HEK293T (cell line): ENCODE results near the gene MID1.

ENCODE experiments used
- CTCF ChIA-PET: fragments of 350-600 bp; formaldehyde crosslinking; extraction: SDS; loops from one replicate; lab custom pipeline; 2021; ENCODE audit warnings: antibody characterized with exemption, inconsistent platforms; lab: Yijun Ruan, JAX
- POLR2A ChIA-PET: fragments of 350-600 bp; formaldehyde crosslinking; extraction: SDS; loops from one replicate; lab custom pipeline; 2020; ENCODE audit warnings: antibody characterized with exemption, inconsistent platforms; lab: Yijun Ruan, JAX
- DNase-seq: peaks from one replicate; pipeline ENCODE4 v3.0.0; 2012; ENCODE audit warnings: mixed read lengths; ENCODE audit errors: extremely low spot score
- ARNT ChIP-seq: fragments of 450-650 bp; IDR thresholded peaks from 2 replicates; pipeline ENCODE4 v1.6.1; 2017; ENCODE audit warnings: mild to moderate bottlenecking
- BHLHE40 ChIP-seq: fragments of 450-650 bp; IDR thresholded peaks from 2 replicates; pipeline ENCODE4 v1.6.1; 2016; ENCODE audit warnings: mild to moderate bottlenecking, moderate library complexity, borderline replicate concordance
- CTBP1 ChIP-seq: fragments of 450-650 bp; IDR thresholded peaks from 2 replicates; pipeline ENCODE4 v1.6.1; 2016; ENCODE audit warnings: borderline replicate concordance
- ELF4 ChIP-seq: fragments of 450-650 bp; IDR thresholded peaks from 2 replicates; pipeline ENCODE4 v1.6.1; 2017; ENCODE audit warnings: antibody characterized with exemption
- FOXA1 ChIP-seq: fragments of 450-650 bp; IDR thresholded peaks from 2 replicates; pipeline ENCODE4 v1.6.1; 2016; ENCODE audit warnings: mild to moderate bottlenecking
- FOXK2 ChIP-seq: fragments of 450-650 bp; IDR thresholded peaks from 2 replicates; pipeline ENCODE4 v1.6.1; 2016; ENCODE audit warnings: mild to moderate bottlenecking
- FOXM1 ChIP-seq: fragments of 450-650 bp; IDR thresholded peaks from 2 replicates; pipeline ENCODE4 v1.6.1; 2017; ENCODE audit warnings: mild to moderate bottlenecking, borderline replicate concordance
- HDGF ChIP-seq: fragments of 450-650 bp; IDR thresholded peaks from 2 replicates; pipeline ENCODE4 v1.6.1; 2017; ENCODE audit warnings: antibody characterized with exemption, borderline replicate concordance
- L3MBTL2 ChIP-seq: fragments of 450-650 bp; conservative IDR thresholded peaks from 2 replicates; pipeline ENCODE4 v1.6.1; 2016; ENCODE audit warnings: mild to moderate bottlenecking
- LEF1 ChIP-seq: fragments of 450-650 bp; IDR thresholded peaks from 2 replicates; pipeline ENCODE4 v1.6.1; 2017; ENCODE audit warnings: mild to moderate bottlenecking, borderline replicate concordance
- NFRKB ChIP-seq: fragments of 450-650 bp; IDR thresholded peaks from 2 replicates; pipeline ENCODE4 v1.6.1; 2016; ENCODE audit warnings: mild to moderate bottlenecking, moderate library complexity
- SP1 ChIP-seq: fragments of 450-650 bp; IDR thresholded peaks from 2 replicates; pipeline ENCODE4 v1.6.1; 2017
- SUZ12 ChIP-seq: fragments of 450-650 bp; IDR thresholded peaks from 2 replicates; pipeline ENCODE4 v1.6.1; 2016; ENCODE audit warnings: mild to moderate bottlenecking
- TARDBP ChIP-seq: fragments of 450-650 bp; IDR thresholded peaks from 2 replicates; pipeline ENCODE4 v1.6.1; 2016
- ZNF384 ChIP-seq: fragments of 450-650 bp; IDR thresholded peaks from 2 replicates; pipeline ENCODE4 v1.6.1; 2016
- TF ChIP-seq, protein P1 (sequence below): fragments of 450-650 bp; IDR thresholded peaks from 2 replicates; pipeline ENCODE4 v1.6.1; 2016

Gene MID1

DNA sequence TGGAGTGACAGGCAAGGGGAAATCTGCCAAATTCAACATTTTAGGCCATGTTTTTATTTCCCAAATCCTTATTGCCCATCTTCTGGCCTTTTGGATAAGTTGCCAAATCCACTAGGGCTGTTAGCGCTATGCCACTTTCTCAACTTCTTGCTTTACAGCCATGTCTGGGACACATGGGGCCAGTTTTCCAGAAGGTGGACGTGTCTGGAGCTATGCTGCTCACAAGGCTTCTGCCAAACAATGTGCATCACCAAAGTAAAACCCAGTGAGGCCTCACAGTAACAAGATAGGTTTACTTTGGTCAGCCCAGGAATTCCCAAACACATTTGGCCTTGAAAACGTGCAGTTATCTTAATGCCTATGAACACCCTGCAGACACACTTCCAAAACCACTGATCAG lies 142.9 kb downstream of the MID1 start:
- no peak for TF ChIP-seq ELF4
- no peak for TF ChIP-seq LEF1
- TF ChIP-seq FOXK2 = no peak
- no peak for TF ChIP-seq FOXA1
- TF ChIP-seq, protein P1, sequence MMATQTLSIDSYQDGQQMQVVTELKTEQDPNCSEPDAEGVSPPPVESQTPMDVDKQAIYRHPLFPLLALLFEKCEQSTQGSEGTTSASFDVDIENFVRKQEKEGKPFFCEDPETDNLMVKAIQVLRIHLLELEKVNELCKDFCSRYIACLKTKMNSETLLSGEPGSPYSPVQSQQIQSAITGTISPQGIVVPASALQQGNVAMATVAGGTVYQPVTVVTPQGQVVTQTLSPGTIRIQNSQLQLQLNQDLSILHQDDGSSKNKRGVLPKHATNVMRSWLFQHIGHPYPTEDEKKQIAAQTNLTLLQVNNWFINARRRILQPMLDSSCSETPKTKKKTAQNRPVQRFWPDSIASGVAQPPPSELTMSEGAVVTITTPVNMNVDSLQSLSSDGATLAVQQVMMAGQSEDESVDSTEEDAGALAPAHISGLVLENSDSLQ = no peak
- TF ChIP-seq ARNT = no peak
- TF ChIP-seq L3MBTL2 = no peak
- TF ChIP-seq NFRKB = no peak
- no peak for TF ChIP-seq ZNF384
- no peak for TF ChIP-seq FOXM1
- no peak for TF ChIP-seq TARDBP
- TF ChIP-seq BHLHE40 = no peak
- TF ChIP-seq CTBP1 = no peak
- no peak for TF ChIP-seq SUZ12
- TF ChIP-seq HDGF = no peak
- no peak for TF ChIP-seq SP1
- DNase-seq = no peak
- CTCF ChIA-PET = no interaction called here
- POLR2A ChIA-PET = no interaction called here

DNA sequence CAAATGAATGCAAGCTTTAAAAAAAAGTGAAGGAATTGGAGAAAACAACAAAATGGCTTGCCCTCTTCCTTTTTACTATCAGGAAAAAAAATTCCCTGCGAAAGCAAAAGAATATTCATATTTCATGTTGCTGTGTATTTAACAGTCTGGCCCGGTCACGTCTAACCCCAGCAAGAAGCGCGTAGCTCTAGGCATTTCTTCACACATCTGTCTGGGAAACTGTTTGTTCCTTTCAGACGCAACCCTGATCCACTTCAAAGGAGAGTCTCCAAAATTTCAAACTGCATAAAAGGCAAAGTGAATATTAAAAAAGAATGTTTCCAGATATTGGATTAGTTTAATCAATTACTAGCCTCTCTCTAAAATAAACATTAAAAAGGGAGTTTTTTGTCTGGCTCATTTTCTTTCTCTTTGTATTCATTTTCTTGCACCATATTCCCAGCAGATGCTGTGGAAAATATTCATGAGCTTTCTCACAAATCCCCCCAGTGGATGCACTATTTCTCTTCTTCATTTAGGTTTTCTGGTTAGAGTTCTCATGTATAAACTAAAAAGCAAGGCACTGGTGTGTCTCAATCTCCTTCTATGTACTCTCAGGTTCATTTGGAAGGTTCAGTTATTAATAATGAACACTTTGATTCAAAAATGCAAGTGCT lies 145.3 kb downstream of the MID1 start:
- TF ChIP-seq FOXA1 (no peak), SUZ12 (no peak), TARDBP (no peak), ZNF384 (no peak), FOXM1 (no peak), LEF1 (no peak), BHLHE40 (no peak), FOXK2 (no peak), ARNT (no peak), L3MBTL2 (no peak), CTBP1 (no peak), HDGF (no peak), ELF4 (no peak), SP1 (no peak)
- TF ChIP-seq, protein P1 = no peak
- POLR2A ChIA-PET = no interaction called here
- CTCF ChIA-PET = no interaction called here
- DNase-seq = no peak

DNA sequence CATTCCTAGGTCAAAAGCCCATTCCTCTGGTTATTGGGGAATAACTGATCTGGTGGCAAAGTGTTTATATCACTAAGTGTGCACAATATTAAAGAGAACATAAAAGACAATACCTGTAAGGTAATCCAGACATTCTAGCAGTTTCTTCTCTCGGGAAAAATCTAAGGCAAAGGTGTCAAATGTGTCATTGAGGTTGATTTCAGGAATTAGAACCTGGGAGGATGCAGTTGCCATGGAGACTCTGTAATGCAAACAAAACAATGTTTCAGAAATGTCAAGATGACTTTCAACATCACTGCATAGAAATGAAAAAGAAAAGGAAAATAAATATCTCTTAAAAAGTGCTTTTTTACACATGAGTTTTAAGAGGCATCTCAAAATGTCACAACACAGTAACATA lies 145.9 kb downstream of the MID1 start:
- DNase-seq = no peak
- ChIA-PET CTCF (no interaction called here), POLR2A (no interaction called here)
- no peak for TF ChIP-seq SUZ12
- TF ChIP-seq FOXK2 = no peak
- TF ChIP-seq LEF1 = no peak
- no peak for TF ChIP-seq SP1
- TF ChIP-seq, protein P1 = no peak
- TF ChIP-seq HDGF = no peak
- TF ChIP-seq BHLHE40 = no peak
- TF ChIP-seq FOXM1 = no peak
- no peak for TF ChIP-seq CTBP1
- no peak for TF ChIP-seq ELF4
- no peak for TF ChIP-seq TARDBP
- TF ChIP-seq NFRKB = no peak
- TF ChIP-seq L3MBTL2 = no peak
- no peak for TF ChIP-seq ARNT
- no peak for TF ChIP-seq FOXA1

DNA sequence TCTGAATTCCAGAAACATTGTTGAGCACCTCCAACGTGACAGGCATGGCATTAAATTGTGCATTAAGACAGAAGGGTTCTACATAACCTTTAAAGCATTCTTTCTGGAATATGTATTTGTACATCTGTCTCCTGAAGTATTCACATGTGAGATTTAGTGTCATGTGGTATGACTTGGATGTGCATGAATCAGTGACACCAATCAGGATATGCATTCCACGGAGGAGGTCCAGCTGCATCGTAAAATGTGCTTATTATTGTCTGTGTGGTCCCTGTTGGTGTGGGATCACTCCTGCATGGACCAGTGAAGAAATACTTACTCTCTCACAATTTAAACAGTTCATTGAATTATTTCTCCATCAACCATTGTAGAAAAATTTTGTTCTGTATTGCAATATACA lies 149.0 kb downstream of the MID1 start:
- TF ChIP-seq FOXA1 = no peak
- no peak for TF ChIP-seq HDGF
- TF ChIP-seq BHLHE40 = no peak
- TF ChIP-seq TARDBP = no peak
- no peak for TF ChIP-seq CTBP1
- no peak for TF ChIP-seq ARNT
- no peak for TF ChIP-seq ZNF384
- no peak for TF ChIP-seq L3MBTL2
- TF ChIP-seq SP1 = no peak
- TF ChIP-seq, protein P1 = no peak
- no peak for TF ChIP-seq ELF4
- TF ChIP-seq FOXK2 = no peak
- no peak for TF ChIP-seq LEF1
- CTCF ChIA-PET = no interaction called here
- no peak for DNase-seq
- POLR2A ChIA-PET = no interaction called here

DNA sequence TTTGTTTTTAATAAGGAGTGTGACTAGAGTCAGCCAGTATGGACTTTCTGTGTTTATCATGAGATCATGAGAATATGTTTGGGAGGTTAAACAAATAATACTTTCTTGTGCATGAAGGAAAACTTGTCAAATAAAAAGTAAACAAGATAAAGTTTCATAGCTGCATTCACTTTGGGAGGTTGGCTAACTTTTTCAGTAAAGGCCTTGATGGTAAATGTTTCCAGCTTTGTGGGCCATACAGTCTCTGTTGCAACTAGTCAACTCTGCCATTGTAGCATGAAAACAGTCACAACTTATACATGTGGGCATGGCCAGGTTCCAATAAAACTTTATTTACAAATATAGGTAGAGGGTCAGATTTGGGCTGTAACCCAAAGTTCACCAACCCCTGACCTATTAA lies 150.4 kb downstream of the MID1 start:
- no peak for TF ChIP-seq CTBP1
- no peak for TF ChIP-seq BHLHE40
- TF ChIP-seq, protein P1 = no peak
- no peak for TF ChIP-seq SP1
- no peak for TF ChIP-seq L3MBTL2
- TF ChIP-seq LEF1 = no peak
- TF ChIP-seq TARDBP = no peak
- no peak for TF ChIP-seq HDGF
- no peak for TF ChIP-seq ARNT
- ChIA-PET CTCF (no interaction called here), POLR2A (no interaction called here)
- DNase-seq = no peak
